HepG2 (cell line): Measurements from ENCODE around the gene ABCC8. TPM values are rescaled to one million over a fixed set of nuclear protein-coding genes. Genes with fewer than 3 reads are reported as not detected.
A peak's percentile ranks its signal among the peaks of the same experiment; 100 is the strongest.

Experiments used
- CENPX ChIP-seq: sonication (generic); formaldehyde crosslinking; IDR thresholded peaks from 2 replicates; pipeline ENCODE4 v1.9.0; 2021; ENCODE audit warnings: mild to moderate bottlenecking, missing genetic modification reagents, moderate library complexity
- ELF3 ChIP-seq: IDR thresholded peaks from 2 replicates; pipeline ENCODE4 v1.6.1; 2016; ENCODE audit warnings: missing genetic modification reagents, missing compliant biosample characterization
- FOXC1 ChIP-seq: sonication (generic); formaldehyde crosslinking; IDR thresholded peaks from 2 replicates; pipeline ENCODE4 v1.8.0; 2022; ENCODE audit warnings: mild to moderate bottlenecking, missing genetic modification reagents, borderline replicate concordance
- FOXP1 ChIP-seq, 2 experiments: fragments of 450-650 bp in 1 of 2; IDR thresholded peaks; 2 replicates each; pipeline ENCODE4 v1.6.1; 2017 to 2018; ENCODE audit warnings: antibody characterized with exemption in 1 of 2
- HNF1B ChIP-seq: sonication (generic); formaldehyde crosslinking; IDR thresholded peaks from 2 replicates; pipeline ENCODE4 v1.5.1; 2020; ENCODE audit warnings: mild to moderate bottlenecking, moderate library complexity, missing genetic modification reagents
- IRF1 ChIP-seq: sonication (generic); formaldehyde crosslinking; IDR thresholded peaks from 2 replicates; pipeline ENCODE4 v1.4.0; 2020; ENCODE audit warnings: low read depth, mild to moderate bottlenecking, missing genetic modification reagents
- ISL2 ChIP-seq: sonication (generic); formaldehyde crosslinking; IDR thresholded peaks from 2 replicates; pipeline ENCODE4 v1.5.0; 2020; ENCODE audit warnings: missing genetic modification reagents
- NFIC ChIP-seq: IDR thresholded peaks from 2 replicates; pipeline ENCODE4 v1.6.1; 2012; ENCODE audit warnings: mild to moderate bottlenecking, low read length, inconsistent platforms
- NR3C1 ChIP-seq: sonication (generic); formaldehyde crosslinking; IDR thresholded peaks from 2 replicates; pipeline ENCODE4 v1.4.0; 2020; ENCODE audit warnings: missing genetic modification reagents
- PRPF4 ChIP-seq: fragments of 200-400 bp; formaldehyde crosslinking; IDR thresholded peaks from 2 replicates; pipeline ENCODE4 v1.6.1; 2016; ENCODE audit warnings: low read length, low read depth; ENCODE audit not compliant: poor library complexity, severe bottlenecking
- SIN3B ChIP-seq: fragments of 150-350 bp; IDR thresholded peaks from 2 replicates; pipeline ENCODE4 v1.6.1; 2014; ENCODE audit warnings: low read length
- SRY ChIP-seq: sonication (generic); formaldehyde crosslinking; IDR thresholded peaks from 2 replicates; pipeline ENCODE4 v1.8.0; 2022; ENCODE audit warnings: mild to moderate bottlenecking, missing genetic modification reagents
- SYNCRIP ChIP-seq: fragments of 200-400 bp; formaldehyde crosslinking; IDR thresholded peaks from 2 replicates; pipeline ENCODE4 v1.6.1; 2018; ENCODE audit warnings: mild to moderate bottlenecking, low read depth, low read length; ENCODE audit not compliant: insufficient read depth
- TCF12 ChIP-seq, 2 experiments: fragments of 450-650 bp in 1 of 2; sonication (generic) in 1 of 2; formaldehyde crosslinking in 1 of 2; IDR thresholded peaks; 2 replicates each; pipeline versions ENCODE4 v1.6.1 to v1.8.0; 2017 to 2022; ENCODE audit warnings: antibody characterized with exemption in 1 of 2, mild to moderate bottlenecking in 1 of 2, missing genetic modification reagents in 1 of 2, moderate library complexity in 1 of 2
- TFDP2 ChIP-seq: sonication (generic); formaldehyde crosslinking; IDR thresholded peaks from 2 replicates; pipeline ENCODE4 v1.4.0; 2020; ENCODE audit warnings: missing genetic modification reagents
- ZFP91 ChIP-seq: sonication (generic); formaldehyde crosslinking; IDR thresholded peaks from 2 replicates; pipeline ENCODE4 v1.9.0; 2022; ENCODE audit warnings: missing genetic modification reagents, mild to moderate bottlenecking, borderline replicate concordance
- ZMYM3 ChIP-seq: sonication (generic); formaldehyde crosslinking; IDR thresholded peaks from 2 replicates; pipeline ENCODE4 v1.5.1; 2020; ENCODE audit warnings: mild to moderate bottlenecking, missing genetic modification reagents
- ZNF232 ChIP-seq: sonication (generic); formaldehyde crosslinking; IDR thresholded peaks from 2 replicates; pipeline ENCODE4 v1.4.0; 2020; ENCODE audit warnings: missing genetic modification reagents, borderline replicate concordance
- ZNF264 ChIP-seq: sonication (generic); formaldehyde crosslinking; IDR thresholded peaks from 2 replicates; pipeline ENCODE4 v1.4.0; 2020; ENCODE audit warnings: missing genetic modification reagents
- ZNF292 ChIP-seq: sonication (generic); formaldehyde crosslinking; IDR thresholded peaks from 2 replicates; pipeline ENCODE4 v1.8.1; 2022; ENCODE audit warnings: mild to moderate bottlenecking, low read depth, missing genetic modification reagents, borderline replicate concordance
- ZNF614 ChIP-seq: IDR thresholded peaks from 2 replicates; pipeline ENCODE4 v1.6.1; 2018; ENCODE audit warnings: missing biosample characterization, missing genetic modification reagents, inconsistent platforms, borderline replicate concordance
- ZNF766 ChIP-seq: sonication (generic); formaldehyde crosslinking; IDR thresholded peaks from 2 replicates; pipeline ENCODE4 v1.5.0; 2020; ENCODE audit warnings: missing genetic modification reagents, borderline replicate concordance
- ZNF891 ChIP-seq: sonication (generic); formaldehyde crosslinking; IDR thresholded peaks from 2 replicates; pipeline ENCODE4 v1.5.0; 2020; ENCODE audit warnings: mild to moderate bottlenecking, missing genetic modification reagents
- ZSCAN9 ChIP-seq: IDR thresholded peaks from 2 replicates; pipeline ENCODE4 v1.6.1; 2016; ENCODE audit warnings: borderline replicate concordance
- polyA plus RNA-seq, 8 experiments: library from polyadenylated mRNA; depleted of rRNA in 3 of 8; stranded (reverse) in 7 of 8; unstranded in 1 of 8; fragments of >200 nt; fragmentation: Illumina TruSeq in 4 of 8; extraction: Trizol in 4 of 8; gene quantifications; 2 replicates each; pipeline versions ENCODE4 v1.2.1 to v1.2.3, GENCODE V29; 2011 to 2016; ENCODE audit warnings: low read depth in 4 of 8, missing spikeins in 1 of 8, mixed read lengths in 1 of 8; ENCODE audit not compliant: insufficient read depth in 1 of 8
- total RNA-seq, 5 experiments: library from RNA; depleted of rRNA; stranded (reverse); fragments of >200 nt; fragmentation: Illumina TruSeq; extraction: Trizol; gene quantifications; 2 replicates each; pipeline ENCODE4 v1.2.3, GENCODE V29; 2016; ENCODE audit warnings: low read depth in 1 of 5

The ABCC8 gene
- total and polyA plus RNA-seq, 2 of the 13 experiments (the other 11 are each of a cell fraction or from before 2014, with no cell fraction given), result not detected

DNA sequence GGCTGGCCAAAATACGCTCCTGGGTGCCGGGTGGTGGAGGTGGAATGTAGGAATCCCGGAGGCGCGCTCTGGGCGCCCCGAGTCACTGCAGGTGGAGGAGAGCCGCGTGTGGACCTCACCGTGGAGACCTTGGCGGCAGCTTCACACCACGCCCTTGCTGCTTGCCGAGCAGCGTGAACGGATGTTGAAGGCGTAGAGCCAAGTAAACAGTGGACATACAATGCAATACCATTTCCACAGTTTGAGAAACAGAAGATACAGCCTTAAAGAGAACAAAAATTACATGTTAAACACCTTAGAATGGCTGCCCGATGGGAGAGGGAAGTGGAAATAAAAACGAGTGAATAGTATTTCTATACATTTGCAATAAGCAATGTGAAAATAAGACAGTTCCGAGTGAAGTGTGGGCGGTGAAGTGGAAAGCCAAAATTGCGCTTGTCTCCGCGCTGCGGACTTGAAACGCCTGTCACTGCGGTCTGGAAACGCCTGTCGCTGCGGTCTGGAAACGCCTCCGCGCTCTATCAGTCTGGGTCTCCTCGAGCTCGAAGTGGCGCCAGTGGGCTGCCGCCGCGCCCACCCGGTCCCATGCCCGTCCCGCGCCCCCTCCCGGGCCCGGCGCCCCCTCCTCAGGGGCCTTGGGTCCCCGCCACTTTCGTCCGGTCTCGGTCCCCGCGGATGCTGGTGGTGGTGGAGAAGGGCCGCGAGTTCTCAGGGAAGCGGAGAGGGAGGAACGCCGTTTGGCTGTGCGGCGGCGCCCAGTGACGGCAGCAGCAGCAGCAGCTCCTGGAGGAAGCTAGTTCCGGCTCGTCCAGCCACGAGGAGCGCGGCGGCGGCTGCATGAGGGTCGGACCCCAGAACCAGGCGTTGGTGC is 123.5 kb downstream of the ABCC8 start (continued):
- peak; percentile 78; the same call in 1 of the 2 replicates for TF ChIP-seq SRY (CRISPR knock-in tag)
- no peak for TF ChIP-seq FOXP1 (IDR thresholded peaks at IDR 0.05)
- TF ChIP-seq FOXP1 (CRISPR knock-in tag; IDR thresholded peaks at IDR 0.05), result no peak
- TF ChIP-seq IRF1, result no peak; the same call in 1 of the 2 replicates
- TF ChIP-seq PRPF4, result no peak
- TF ChIP-seq ZNF264 (CRISPR knock-in tag), result 0 out of 2 replicates have a peak, but pooled peaks have one; percentile 7
- TF ChIP-seq FOXC1 (CRISPR knock-in tag), result 0 out of 2 replicates have a peak, but pooled peaks have one; percentile 20
- TF ChIP-seq ZFP91, result peak; percentile 92
- TF ChIP-seq ZMYM3 (CRISPR knock-in tag), result peak; percentile 73
- TF ChIP-seq TCF12 (IDR thresholded peaks at IDR 0.05), result no peak
- TF ChIP-seq TCF12 (CRISPR knock-in tag; IDR thresholded peaks at IDR 0.05), result peak; percentile 43; the same call in 1 of the 2 replicates
- 0 out of 2 replicates have a peak, but pooled peaks have one; percentile 15 for TF ChIP-seq SIN3B
- TF ChIP-seq TFDP2 (CRISPR knock-in tag), result peak; percentile 84
- peak; percentile 66; the same call in 1 of the 2 replicates for TF ChIP-seq ZNF614
- TF ChIP-seq ELF3, result no peak
- TF ChIP-seq ZNF891 (CRISPR knock-in tag), result peak; percentile 60
- TF ChIP-seq ZNF292 (CRISPR knock-in tag), result peak; percentile 91
- TF ChIP-seq CENPX (CRISPR knock-in tag), result no peak
- TF ChIP-seq SYNCRIP, result no peak
- TF ChIP-seq NR3C1 (CRISPR knock-in tag), result no peak
- TF ChIP-seq ZNF766, result no peak
- TF ChIP-seq NFIC, result no peak
- peak; percentile 85; the same call in 1 of the 2 replicates for TF ChIP-seq ZSCAN9
- TF ChIP-seq HNF1B (CRISPR knock-in tag), result peak; percentile 67; the same call in 1 of the 2 replicates
- 0 out of 2 replicates have a peak, but pooled peaks have one; percentile 23 for TF ChIP-seq ISL2 (CRISPR knock-in tag)
- no peak for TF ChIP-seq ZNF232 (CRISPR knock-in tag)
